ENCODE data around the gene CABP4.
"Not testable (repeated sequence)": the region's sequence is repeated elsewhere in the genome, so short reads cannot be mapped to it uniquely, and the experiment has no call there.

Gene CABP4

DNA sequence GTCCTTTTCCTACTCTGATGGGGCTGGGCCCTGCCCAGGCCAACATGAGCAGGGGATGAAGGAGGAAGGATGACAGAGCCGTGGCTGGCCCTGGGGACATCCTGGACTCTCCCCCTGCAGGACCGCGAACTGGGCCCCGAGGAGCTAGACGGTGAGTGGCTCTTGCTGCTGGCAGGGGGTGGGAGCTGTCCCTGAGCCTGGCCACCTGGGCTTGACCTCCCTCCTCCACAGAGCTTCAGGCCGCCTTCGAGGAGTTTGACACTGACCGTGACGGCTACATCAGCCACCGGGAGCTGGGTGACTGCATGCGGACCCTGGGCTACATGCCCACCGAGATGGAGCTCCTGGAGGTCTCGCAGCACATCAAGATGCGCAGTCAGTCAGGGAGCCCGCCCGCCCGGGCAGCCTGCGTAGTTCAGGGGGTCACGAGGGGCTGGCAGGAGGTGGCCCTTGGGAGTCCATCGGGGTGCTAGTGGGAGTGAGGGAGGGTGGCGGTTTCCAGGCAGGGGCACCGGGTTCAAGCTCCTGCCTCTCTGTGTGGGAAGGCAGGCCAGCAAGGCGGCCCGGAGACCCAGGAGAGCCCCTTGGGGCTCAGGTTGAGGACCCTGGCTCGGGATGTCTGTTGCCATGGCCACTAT, 1.0 kb downstream of the CABP4 start:
- no peak for DNase-seq

DNA sequence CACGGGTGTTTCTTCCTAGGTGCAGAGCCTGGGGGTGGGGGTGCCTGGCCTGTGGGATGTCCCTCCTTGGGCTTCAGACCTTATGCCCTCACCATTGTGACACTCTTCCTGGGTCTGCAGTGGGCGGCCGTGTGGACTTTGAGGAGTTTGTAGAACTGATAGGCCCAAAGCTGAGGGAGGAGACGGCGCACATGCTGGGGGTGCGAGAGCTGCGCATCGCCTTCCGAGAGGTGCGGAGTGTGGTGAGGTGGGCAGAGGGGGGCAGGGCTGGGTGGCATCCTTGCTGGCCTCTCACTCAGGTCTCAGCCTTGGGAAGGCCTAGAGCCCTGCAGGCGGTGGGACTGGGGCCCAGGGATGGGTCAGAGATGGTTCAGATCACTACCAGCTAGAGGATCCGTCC, 2.3 kb downstream of the CABP4 start:
- no peak for DNase-seq

DNA sequence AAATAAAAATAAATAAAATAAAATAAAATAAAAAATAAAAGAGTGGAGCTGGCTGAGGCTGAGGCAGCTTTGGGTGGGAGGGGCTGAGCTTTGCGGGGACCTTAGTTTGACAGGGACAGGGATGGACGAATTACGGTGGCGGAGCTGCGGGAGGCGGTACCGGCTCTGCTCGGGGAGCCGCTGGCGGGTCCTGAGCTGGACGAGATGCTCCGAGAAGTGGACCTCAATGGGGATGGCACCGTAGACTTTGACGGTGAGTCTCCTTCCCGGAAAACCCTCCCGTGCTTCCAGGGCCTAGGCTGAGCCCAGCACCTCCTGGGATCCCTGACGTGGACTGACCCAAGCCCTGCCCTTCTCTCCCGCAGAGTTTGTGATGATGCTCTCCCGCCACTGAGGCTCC, 3.1 kb downstream of the CABP4 start:
- no peak for DNase-seq

DNA sequence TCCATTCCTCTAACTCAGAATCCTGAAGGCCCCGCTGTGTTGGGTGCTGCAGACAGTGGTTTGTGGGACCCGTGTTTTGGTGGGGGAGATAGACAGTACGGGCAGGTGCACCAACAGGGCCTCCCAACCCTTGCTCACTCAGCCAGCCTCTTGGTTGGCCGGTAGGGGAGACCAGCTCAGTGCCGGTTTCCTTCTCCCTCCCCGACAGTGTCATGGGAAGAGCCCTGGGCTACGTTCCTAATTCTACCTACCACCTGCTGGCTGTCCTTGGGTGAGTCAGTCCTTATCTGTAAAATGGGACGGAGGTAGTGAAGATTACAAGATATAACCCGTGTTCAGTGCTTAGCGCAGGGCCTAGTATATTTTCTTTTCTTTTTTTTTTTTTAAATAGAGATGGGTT, 8.0 kb downstream of the CABP4 start:
- no peak for DNase-seq

DNA sequence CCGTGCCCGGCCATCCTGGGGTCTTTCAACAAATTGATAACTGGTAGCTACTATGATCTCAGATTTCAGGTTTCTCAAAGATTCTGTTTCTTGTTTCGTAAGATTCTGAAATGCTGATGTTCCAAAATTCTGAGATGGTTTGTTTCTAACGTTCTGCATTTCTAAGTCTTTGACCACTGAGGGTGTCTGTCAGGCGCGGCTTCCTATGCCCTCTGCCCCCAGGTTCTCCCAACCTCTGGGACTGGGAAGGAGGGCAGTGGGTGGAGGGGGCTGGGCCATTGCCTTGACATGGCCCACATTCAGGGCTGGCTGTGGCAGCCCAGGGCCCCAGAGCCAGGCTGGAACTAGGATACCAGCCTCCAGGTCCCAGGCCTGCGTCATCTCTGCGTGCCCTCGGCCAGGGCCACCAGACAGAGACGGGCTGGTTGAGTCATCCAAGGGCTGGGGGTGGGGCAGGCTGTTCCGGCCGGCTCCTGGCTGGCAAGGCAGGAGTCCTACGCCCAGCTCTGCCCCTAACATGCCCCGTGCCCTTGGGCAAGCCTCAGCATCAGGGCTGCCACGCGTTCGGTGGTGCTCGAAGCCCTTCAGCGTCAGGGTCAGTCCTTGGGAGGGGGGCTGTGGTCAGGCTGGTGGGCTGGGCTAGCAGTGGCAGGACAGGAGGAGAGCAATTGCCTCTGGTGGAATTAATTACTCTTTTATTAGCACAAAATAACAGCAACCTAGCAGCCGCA, 8.7 kb downstream of the CABP4 start:
- no peak for DNase-seq

DNA sequence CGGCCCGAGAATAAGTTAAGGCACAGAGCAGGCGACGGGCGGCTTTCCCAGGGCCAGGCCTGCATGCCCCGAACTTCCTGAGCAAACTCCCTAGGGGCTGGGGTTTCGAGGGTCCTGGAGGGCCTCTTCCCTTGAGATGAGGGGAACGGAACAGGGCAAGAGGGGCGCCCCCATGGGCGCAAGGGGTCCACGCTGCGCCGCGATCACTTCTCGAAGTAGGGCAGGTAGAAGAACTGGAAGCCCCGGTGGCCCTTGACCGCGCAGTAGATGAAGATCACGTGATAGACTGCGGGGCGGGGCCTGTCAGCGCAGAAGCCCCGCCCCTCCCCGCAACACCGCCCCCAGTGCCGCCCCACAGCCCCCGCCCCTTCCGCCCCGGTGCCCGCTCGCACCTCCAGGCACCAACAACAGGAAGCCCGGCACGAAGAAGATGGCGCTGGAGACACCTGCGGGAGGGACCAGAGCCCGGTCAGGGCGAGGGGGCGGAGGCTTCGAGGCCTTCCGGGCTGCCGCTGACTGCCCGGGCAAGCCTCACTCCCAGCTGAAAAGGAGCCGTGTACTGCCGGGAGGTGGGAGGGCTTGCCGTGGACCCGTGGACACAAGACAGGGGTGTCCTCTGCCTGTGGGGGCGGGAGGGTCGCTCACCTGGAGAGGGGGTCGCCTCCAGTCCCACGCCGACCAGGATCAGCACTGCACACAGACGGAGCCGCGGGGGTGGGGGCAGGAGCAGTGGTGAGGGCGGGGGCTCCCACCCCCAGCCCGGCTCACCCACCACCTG, 9.4 kb downstream of the CABP4 start:
- peak; percentile 98 for DNase-seq

DNA sequence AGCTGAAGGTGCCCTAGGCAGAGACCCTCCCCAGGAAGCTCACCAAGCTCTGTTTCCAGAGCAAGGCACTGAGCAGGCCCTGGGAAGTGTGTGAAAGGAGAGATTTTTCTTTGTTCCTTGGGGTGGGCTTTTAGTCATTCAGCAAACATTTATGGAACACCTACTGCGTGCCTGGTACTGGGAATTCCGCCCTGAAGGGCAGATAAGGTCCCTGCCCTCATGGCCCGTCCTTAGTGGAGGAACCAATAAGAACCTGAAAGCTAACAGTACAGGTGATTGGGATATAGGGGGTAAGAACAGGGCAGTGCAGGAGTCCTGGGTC, 10.0 kb downstream of the CABP4 start:
- DNase-seq = no peak

DNA sequence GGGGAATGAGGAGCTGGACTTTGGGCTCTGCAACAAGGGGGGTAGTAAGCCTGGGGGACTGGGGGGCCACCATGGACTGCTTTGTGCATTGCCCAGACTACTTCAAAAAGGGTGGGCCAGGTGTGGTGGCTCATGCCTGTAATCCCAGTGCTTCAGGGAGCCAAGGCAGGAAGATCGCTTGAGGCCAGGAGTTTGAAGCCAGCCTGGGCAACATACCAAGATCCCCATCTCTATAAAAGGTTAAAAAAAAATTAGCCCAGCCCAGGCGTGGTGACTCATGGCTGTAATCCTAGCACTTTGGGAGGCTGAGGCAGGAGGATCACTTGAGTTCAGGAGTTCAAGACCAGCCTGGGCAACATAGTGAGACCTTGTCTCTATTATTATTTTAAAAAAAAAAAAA, 10.4 kb downstream of the CABP4 start:
- not testable (repeated sequence) for DNase-seq

DNA sequence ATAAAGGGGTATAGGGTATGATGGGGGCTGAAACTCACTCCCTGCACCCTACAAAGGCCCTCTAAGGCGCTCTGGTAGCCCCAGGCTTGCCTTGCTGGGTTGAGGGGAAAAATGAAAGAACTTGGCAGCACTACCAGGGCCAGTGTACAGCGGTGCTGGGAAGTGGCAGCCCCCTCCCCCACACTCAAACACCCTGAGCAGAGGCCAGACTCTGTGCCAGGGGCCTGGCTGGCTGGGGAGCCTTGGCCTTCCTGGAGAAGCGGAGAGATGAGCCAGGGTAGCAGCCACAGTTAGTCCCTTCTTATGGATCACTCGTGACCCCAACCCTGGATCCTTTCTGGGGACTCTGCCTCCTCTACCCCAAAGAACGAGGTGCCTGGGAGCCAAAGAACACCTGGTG, 11.2 kb downstream of the CABP4 start:
- DNase-seq = no peak

DNA sequence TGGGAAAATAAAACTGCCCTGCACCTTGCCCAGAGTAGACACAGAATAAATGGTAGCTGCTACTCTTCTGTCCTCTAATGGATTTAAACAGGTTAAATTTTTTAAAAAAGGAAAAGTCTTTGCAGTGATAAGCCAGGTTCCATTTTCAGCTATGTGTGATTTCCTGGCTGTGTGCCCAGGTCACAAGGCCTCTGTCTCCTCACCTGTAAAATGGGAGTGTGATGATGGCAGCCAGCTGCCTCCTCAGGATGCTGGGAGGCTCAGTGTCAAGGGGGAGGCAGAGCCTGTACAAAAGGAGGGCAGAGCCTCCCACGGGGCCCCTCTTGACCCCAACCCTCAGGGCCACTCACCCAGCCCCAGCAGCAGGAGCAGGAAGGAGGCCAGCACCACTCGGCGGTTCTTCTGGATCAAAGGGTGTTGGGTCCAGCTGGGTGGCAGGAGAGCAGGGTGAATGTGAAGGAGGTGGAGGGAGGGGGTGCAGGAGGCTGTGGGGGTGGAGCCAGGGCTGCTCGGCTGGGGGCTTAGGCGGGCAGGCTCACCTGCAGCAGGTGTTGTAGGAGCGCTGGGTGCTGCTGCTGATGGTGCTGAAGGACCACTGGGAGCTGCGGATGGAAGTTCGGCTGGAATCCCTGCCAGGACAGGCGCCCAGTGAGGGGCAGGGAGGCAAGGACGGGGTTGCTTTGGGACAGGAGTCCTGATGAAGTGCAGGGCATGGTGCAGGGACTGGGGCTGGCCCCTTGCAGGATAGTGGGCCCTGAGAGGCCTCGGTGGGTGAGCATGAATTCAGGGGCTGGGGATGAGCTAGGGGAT, 12.0 kb downstream of the CABP4 start:
- DNase-seq = peak; percentile 75

DNA sequence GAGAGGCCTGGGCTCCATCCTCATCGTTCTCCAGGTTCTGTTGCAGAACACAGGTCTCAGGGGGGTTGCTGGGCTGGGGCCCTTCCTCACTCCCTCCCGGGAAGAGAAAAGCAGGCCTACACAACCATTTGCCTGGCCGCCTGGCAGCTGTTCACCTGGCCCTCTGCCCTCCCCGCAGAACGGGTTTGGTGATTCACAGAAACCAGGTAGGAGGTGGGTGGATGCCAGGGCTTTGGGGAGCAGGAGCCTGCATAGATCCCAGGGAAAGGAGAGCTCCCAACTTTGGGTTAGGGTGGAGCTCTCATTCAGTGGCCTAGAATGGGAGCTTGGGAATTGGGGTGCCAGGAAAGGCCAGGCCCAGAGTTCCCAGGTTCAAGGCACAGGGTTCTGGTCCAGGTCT, 12.9 kb downstream of the CABP4 start:
- DNase-seq = peak; percentile 80

DNA sequence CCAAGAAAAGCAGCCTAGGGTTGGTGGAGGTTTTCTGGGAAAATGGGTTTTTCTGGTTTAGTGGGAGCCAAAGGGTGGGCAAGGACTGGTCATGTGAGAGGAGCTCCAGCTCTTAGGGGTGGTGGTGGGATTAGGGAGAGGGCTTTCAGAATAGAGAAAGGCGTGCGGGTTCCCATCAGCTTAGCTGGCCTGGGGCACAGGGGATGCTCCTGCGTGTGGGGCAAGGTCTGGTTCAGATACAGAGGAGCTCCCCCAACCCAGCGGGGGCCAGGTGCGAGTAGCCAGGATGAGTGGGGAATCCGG, 13.3 kb downstream of the CABP4 start:
- peak; percentile 56 for DNase-seq

DNA sequence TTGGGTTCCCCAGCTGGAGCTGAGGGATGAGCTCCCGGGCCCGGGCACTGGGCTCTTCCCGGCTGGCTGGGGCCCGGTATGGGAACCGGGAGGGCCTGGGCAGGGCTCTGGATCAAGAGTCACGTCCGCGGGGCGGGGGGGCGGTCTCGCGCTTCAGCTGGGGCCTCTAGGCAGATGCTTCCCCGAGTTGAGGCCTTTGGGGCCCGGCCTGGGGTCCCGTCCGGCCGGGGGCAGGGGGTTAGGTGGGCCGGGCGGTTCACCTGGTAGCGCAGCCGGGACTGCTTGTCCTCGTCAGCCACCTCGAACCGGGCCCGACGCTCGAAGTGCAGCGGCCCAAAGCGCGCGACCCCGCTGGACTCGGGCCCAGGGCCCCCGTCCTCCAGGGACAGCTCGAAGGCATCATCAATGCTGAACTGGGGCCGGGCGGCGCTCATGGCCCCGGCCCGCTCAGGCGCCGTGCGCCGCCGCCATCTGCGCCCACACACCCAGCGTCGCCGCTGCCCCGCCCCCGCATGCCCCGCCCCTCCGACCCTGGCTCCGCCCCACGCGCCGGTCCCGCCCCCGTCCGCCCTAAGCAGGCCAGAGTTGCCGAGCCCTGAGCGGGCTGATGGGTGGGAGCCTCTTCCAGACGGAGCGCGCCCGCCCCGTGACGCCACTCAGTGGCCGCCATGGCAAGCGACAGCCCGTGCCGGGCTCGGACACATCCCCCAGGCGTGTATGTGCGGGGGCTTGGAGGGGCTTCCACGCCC, 13.8 kb downstream of the CABP4 start, which contains the start of gene TMEM134:
Gene TMEM134, minus strand, starts transcription at position 493 of the 749 bp plus-strand sequence. Its CDS starts 59 bp downstream, at position 434.
- DNase-seq = peak; percentile 97

DNA sequence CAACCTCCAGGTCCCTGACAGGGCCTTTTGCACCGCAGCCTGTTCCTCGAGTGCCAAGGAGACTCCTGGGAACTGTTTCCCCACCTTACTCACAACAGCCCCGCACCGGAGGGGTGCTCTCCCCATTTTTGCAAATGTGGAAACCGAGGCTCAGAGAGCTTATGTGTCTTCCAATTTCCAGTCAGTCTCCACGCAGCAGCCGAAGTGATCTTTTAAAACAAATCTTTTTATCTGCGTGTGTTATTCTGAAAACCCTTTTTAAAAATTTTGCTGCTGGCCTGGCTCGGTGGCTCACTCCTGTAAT, 14.3 kb downstream of the CABP4 start:
- no peak for DNase-seq

DNA sequence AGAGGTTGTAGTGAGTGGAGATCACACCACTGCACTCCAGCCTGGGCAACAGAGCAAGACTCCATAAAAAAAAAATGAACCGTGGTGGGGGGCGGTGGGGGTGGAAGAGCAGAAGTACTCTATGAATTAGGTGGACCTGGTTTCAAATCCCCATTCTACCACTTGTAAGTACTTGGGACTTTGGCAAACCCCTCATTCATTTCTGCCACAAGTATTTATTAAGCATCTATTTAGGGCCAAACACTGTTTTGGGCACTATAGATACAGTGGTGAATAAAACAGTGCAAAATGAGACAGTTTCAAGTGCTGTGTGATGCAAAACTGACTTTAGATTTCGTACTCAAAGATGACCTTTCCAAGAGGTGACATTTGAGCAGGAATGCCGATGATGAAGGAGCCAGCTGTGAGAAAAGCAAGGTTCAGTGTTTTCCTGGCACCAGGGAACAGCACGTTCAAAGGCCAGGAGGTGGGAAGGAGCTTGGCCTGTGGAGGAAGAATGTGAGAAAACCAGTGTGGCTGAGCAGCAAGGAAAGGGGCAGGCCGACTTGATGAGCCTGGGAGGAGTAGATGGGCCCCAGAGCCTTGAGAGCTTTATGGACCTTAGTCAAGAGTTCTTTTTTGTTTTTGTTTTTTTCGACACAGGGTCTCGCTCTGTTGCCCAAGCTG, 15.3 kb downstream of the CABP4 start:
- DNase-seq = no peak

DNA sequence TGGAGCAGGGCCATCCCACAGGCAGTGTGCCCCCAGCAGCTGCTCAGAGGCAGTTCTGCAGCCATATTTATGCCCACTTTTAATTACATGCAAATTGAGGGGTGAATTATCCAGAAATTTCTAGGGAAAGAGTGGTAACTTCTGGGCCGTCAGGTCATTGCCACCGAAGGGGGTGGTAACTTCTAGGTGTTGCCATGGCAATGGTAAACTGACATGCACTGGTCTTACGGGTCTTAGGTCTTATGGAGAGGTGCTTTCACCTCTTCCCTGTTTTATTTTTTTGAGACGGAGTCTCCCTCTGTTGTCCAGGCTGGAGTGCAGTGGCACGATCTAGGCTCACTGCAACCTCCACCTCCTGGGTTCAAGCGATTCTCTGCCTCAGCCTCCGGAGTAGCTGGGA, 17.7 kb downstream of the CABP4 start:
- DNase-seq = no peak

DNA sequence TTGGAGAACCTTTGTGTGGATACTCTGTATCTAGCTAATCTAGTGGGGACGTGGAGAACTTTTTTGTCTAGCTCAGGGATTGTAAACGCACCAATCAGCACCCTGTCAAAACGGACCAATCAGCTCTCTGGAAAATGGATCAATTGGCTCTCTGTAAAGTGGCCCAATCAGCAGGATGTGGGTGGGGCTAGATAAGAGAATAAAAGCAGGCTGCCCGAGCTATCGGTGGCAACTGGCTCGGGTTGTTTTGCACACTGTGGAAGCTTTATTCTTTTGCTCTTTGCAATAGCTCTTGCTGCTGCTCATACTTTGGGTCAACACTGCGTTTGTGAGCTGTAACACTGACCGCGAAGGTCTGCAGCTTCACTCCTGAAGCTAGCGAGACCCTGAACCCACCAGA, 21.5 kb downstream of the CABP4 start:
- DNase-seq = not testable (repeated sequence)

DNA sequence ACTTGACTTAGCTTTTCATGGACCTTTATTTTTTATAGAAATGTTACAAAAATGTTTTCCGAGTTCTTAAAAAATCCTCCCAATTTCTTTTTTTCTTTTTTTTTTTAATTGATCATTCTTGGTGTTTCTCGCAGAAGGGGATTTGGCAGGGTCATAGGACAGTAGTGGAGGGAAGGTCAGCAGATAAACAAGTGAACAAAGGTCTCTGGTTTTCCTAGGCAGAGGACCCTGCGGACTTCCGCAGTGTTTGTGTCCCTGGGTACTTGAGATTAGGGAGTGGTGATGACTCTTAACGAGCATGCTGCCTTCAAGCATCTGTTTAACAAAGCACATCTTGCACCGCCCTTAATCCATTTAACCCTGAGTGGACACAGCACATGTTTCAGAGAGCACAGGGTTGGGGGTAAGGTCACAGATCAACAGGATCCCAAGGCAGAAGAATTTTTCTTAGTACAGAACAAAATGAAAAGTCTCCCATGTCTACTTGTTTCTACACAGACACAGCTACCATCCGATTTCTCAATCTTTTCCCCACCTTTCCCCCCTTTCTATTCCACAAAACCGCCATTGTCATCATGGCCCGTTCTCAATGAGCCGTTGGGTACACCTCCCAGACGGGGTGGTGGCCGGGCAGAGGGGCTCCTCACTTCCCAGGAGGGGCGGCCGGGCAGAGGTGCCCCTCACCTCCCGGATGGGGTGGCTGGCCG, 22.3 kb downstream of the CABP4 start:
- DNase-seq = not testable (repeated sequence)

DNA sequence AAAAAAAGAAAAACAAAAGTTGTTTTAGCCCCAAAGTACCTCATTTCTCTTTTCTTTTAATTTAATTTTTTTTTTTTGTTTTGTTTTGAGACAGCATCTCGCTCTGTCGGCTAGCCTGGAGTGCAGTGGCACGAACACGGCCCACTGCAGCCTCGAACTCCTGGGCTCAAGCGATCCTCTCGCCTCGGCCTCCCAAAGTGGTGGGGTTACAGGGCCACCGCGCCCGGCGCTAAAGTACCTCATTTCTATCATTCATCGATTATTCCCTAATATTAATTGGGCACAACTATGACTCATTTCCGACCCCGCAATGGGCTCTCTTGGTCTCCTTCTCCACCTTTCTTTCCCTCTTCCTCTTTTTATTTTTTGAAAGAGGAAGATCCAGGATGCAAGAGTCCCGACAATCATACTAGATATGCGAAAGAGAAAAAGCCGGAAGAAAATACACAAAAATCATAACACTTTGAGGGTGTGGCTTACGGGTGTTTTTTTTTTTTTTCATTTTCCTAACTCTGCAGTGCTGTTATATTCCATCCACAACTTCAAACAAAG, 27.2 kb downstream of the CABP4 start:
- no peak for DNase-seq

DNA sequence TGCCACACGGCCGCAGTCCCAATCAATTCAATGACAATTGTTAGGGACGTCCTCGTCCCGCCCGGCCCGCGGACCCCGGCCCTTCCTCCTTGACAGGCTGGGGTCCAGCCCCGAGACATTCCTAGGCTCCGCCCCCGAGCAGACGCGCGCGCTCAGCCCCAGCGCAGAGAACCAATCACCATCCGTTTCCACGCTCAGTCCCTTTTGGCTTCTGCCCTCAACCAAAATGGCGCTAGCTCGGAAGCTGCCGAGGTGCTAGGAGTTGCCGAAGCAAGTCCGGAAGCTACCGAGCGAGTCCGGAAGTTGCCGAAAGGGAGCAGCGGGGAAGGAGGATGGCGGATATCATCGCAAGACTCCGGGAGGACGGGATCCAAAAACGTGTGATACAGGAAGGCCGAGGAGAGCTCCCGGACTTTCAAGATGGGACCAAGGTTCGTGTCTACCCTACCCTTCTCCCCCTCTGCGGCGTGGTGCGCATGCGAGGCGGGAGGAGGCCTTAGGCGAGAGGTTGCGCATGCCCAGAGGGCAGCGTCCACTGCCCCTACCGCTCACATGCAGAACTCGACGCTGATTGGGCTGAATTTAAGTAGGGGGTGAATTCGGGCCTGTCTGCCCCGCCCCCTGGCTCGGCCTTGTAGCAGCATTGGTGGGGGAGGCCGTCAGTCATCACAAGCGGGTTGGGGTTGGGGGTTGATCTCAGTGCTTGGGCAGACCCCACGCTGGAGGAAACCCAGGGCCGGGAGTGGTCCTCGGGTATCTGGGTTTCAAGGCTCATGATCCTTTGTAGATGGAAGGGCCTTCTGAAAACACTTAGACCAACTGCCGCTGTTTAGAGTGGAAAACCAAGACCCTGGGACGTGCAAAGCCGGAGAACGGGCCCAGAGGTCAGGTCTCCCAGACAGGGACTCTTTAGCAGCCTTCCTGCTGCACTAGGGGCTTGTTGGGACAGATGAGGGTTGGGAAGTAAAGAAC, 28.0 kb downstream of the CABP4 start, which contains the start of gene AIP:
Gene AIP, plus strand, starts transcription at position 200 of the 972 bp plus-strand sequence. Its CDS starts 133 bp downstream, at position 333.
- peak; percentile 100 for DNase-seq
